ENCODE measurements around the gene GMNN.
"Not testable (repeated sequence)": the region's sequence is repeated elsewhere in the genome, so short reads cannot be mapped to it uniquely, and the experiment has no call there.

Gene GMNN

DNA sequence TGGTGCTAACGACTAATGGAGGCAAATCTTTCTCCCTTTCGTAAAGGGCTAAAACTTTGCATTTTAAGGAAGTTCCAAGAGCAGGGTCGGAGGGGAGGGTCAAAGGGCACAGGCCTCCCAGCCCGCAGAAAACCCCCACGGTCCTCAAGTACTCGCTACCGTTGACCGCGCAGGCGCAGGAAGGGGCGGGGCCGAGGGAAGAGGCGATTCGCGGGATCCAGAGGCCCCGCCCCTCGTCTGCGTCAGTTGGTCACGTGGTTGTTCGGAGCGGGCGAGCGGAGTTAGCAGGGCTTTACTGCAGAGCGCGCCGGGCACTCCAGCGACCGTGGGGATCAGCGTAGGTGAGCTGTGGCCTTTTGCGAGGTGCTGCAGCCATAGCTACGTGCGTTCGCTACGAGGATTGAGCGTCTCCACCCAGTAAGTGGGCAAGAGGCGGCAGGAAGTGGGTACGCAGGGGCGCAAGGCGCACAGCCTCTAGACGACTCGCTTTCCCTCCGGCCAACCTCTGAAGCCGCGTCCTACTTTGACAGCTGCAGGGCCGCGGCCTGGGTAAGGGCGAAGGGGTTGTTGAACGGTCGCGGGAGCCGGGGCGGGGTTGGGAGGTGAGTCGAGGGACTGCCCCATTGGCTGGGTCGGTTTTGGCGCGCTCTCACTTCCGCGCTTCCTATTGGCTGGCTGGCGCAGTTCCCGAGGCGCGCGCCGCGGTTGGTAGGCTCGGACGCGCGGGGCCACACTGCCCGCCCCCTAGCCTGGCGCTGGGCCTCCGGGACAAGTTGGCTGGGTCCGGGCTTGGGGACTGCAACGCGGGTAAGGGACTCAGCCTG, at the start of gene GMNN:
Gene GMNN (plus strand): TSS at position 242 of the 824 bp plus-strand sequence. CDS start 2,310 bp downstream, outside the sequence.
- H3K4me2 ChIP-seq (ENCODE audit: low read depth, low read length): peak within 1 kb of the TSS; percentile 84
- peaks cover 16% of the 10 kb centered on the region; the same call in 1 of the 2 replicates for H3F3A ChIP-seq (ENCODE audit: insufficient read depth, low read length)
- no peaks in the 10 kb centered on the region for H3K9me2 ChIP-seq (replicated peaks; ENCODE audit: insufficient read depth, low read length)
- H3K36me3 ChIP-seq (replicated peaks; ENCODE audit: insufficient read depth, low read length): no peaks in the 10 kb centered on the region; the same call in 1 of the 2 replicates
- peaks cover 23% of the 10 kb centered on the region for H4K20me1 ChIP-seq (ENCODE audit: insufficient read depth, low read length)
- DNase-seq: peak; percentile 97
- H3K79me2 ChIP-seq (ENCODE audit: low read length): peaks cover 48% of the 10 kb centered on the region
- H3K9ac ChIP-seq (ENCODE audit: low read length): peak within 1 kb of the TSS; percentile 97
- TF ChIP-seq CTCF (IDR thresholded peaks at IDR 0.05; ENCODE audit: low read length) (no peak), EZH2 (optimal IDR thresholded peaks at IDR 0.05; ENCODE audit: low read depth, low read length) (no peak), EZH2phosphoT487 (IDR thresholded peaks at IDR 0.05; ENCODE audit: low read length) (no peak)
- peak within 1 kb of the TSS; percentile 93 for H3K27ac ChIP-seq (ENCODE audit: low read length)
- H3K27me3 ChIP-seq (replicated peaks; ENCODE audit: insufficient read depth, low read length): no peaks in the 10 kb centered on the region
- peak within 1 kb of the TSS; percentile 90 for H2AFZ ChIP-seq (ENCODE audit: low read length)
- H3K4me1 ChIP-seq (ENCODE audit: low read length): peaks cover 17% of the 10 kb centered on the region; the same call in 1 of the 2 replicates
- peak within 1 kb of the TSS; percentile 84 for H3K4me3 ChIP-seq (ENCODE audit: low read length)
- no peaks in the 10 kb centered on the region for H3K9me3 ChIP-seq (replicated peaks; ENCODE audit: insufficient read depth, low read length)

DNA sequence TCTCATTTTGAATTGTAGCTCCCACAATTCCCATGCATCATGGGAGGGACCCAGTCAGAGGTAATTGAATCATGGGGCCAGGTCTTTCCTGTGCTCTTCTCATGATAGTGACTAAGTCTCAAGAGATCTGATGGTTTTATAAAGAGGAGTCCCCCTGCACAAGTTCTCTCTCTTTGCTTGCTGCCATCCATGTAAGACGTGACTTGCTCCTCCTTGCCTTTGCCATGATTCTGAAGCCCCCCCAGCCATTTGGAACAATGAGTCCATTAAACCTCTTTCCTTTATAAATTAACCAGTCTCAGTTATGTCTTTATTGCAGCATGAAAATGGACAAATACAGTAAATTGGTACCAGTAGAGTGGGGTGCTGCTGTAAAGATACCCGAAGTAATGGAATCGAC, 44.1 kb upstream of the GMNN start:
- not testable (repeated sequence) for H2AFZ ChIP-seq (ENCODE audit: low read length); H3K9me2 ChIP-seq (replicated peaks; ENCODE audit: insufficient read depth, low read length); H3K9me3 ChIP-seq (replicated peaks; ENCODE audit: insufficient read depth, low read length); H3K27me3 ChIP-seq (replicated peaks; ENCODE audit: insufficient read depth, low read length); H3K4me3 ChIP-seq (ENCODE audit: low read length); DNase-seq; H3K9ac ChIP-seq (ENCODE audit: low read length); H3K4me2 ChIP-seq (ENCODE audit: low read depth, low read length); H3K79me2 ChIP-seq (ENCODE audit: low read length); H3K4me1 ChIP-seq (ENCODE audit: low read length); H3F3A ChIP-seq (ENCODE audit: insufficient read depth, low read length); H3K36me3 ChIP-seq (replicated peaks; ENCODE audit: insufficient read depth, low read length); H3K27ac ChIP-seq (ENCODE audit: low read length); H4K20me1 ChIP-seq (ENCODE audit: insufficient read depth, low read length)

GRCh38 chr6:24731456-24732134, 43.1 kb upstream of the GMNN start:
- DNase-seq; H3F3A ChIP-seq (ENCODE audit: insufficient read depth, low read length); H3K4me2 ChIP-seq (ENCODE audit: low read depth, low read length); H3K9me2 ChIP-seq (replicated peaks; ENCODE audit: insufficient read depth, low read length); H3K9ac ChIP-seq (ENCODE audit: low read length); H3K27ac ChIP-seq (ENCODE audit: low read length); H3K36me3 ChIP-seq (replicated peaks; ENCODE audit: insufficient read depth, low read length); H4K20me1 ChIP-seq (ENCODE audit: insufficient read depth, low read length); H3K9me3 ChIP-seq (replicated peaks; ENCODE audit: insufficient read depth, low read length); H3K4me1 ChIP-seq (ENCODE audit: low read length); H2AFZ ChIP-seq (ENCODE audit: low read length); H3K4me3 ChIP-seq (ENCODE audit: low read length); H3K27me3 ChIP-seq (replicated peaks; ENCODE audit: insufficient read depth, low read length); H3K79me2 ChIP-seq (ENCODE audit: low read length): not testable (repeated sequence)

DNA sequence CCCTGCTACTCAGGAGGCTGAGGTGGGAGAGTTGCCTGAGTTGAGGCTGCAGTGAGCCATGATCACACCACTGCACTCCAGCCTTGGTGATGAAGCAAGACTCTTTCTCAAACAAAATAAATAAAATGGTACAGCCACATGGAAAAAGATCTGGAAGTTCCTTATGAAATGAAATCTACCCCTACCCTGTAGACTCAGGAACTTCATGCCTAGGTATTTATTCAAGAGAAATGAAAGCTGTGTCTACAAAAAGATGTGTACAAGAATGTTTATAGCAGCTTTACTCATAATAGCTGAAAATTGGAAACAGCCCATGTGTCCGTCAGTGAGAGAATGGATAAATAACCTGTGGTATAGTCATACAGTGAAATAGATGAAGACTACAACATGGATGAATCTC, 40.6 kb upstream of the GMNN start:
- Histone ChIP-seq H3K9me2 (replicated peaks; ENCODE audit: insufficient read depth, low read length) (no peaks in the 10 kb centered on the region), H3F3A (ENCODE audit: insufficient read depth, low read length) (no peaks in the 10 kb centered on the region), H3K4me2 (ENCODE audit: low read depth, low read length) (no peak overlapping the region), H3K36me3 (replicated peaks; ENCODE audit: insufficient read depth, low read length) (no peaks in the 10 kb centered on the region), H2AFZ (ENCODE audit: low read length) (no peak overlapping the region), H4K20me1 (ENCODE audit: insufficient read depth, low read length) (no peaks in the 10 kb centered on the region), H3K4me3 (ENCODE audit: low read length) (no peak overlapping the region), H3K27ac (ENCODE audit: low read length) (no peak overlapping the region), H3K9ac (ENCODE audit: low read length) (no peak overlapping the region), H3K27me3 (replicated peaks; ENCODE audit: insufficient read depth, low read length) (no peaks in the 10 kb centered on the region), H3K4me1 (ENCODE audit: low read length) (no peaks in the 10 kb centered on the region), H3K79me2 (ENCODE audit: low read length) (no peaks in the 10 kb centered on the region), H3K9me3 (replicated peaks; ENCODE audit: insufficient read depth, low read length) (no peaks in the 10 kb centered on the region)
- TF ChIP-seq EZH2 (optimal IDR thresholded peaks at IDR 0.05; ENCODE audit: low read depth, low read length): no peak
- no peak for TF ChIP-seq CTCF (IDR thresholded peaks at IDR 0.05; ENCODE audit: low read length)
- no peak for TF ChIP-seq EZH2phosphoT487 (IDR thresholded peaks at IDR 0.05; ENCODE audit: low read length)
- no peak for DNase-seq

DNA sequence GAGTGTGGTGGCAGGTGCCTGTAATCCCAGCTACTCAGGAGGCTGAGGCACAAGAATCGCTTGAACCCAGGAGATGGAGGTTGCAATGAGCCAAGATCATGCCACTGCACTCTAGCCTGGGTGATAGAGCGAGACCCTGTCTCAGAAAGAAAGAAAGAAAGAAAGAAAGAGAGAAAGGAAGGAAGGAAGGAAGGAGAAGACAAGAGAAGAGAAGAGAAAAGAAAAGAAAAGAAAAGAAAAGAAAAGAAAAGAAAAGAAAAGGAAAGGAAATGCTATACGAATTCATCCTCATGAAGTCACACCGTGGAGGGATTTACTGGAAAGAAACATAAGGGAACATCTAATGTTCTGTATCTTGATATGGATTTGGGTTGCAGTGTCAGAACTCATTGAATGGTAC, 40.0 kb upstream of the GMNN start:
- not testable (repeated sequence) for H3K4me3 ChIP-seq (ENCODE audit: low read length); DNase-seq; H3K79me2 ChIP-seq (ENCODE audit: low read length); H3K27ac ChIP-seq (ENCODE audit: low read length); H3K9ac ChIP-seq (ENCODE audit: low read length); H3K9me3 ChIP-seq (replicated peaks; ENCODE audit: insufficient read depth, low read length); H3K4me1 ChIP-seq (ENCODE audit: low read length); H3K36me3 ChIP-seq (replicated peaks; ENCODE audit: insufficient read depth, low read length); H3F3A ChIP-seq (ENCODE audit: insufficient read depth, low read length); H3K9me2 ChIP-seq (replicated peaks; ENCODE audit: insufficient read depth, low read length); H3K27me3 ChIP-seq (replicated peaks; ENCODE audit: insufficient read depth, low read length); H2AFZ ChIP-seq (ENCODE audit: low read length); H3K4me2 ChIP-seq (ENCODE audit: low read depth, low read length); H4K20me1 ChIP-seq (ENCODE audit: insufficient read depth, low read length)
